ENCODE results near the gene TBC1D16. TPM values are rescaled to one million over a fixed set of nuclear protein-coding genes. Genes with fewer than 3 reads are reported as not detected.

Gene TBC1D16
- total and polyA plus RNA-seq, 2 experiments from 2014 or later, result 9.2 to 22.4 TPM

GRCh38 chr17:79944251-79944812 lies 91.3 kb downstream of the TBC1D16 start:
- in situ Hi-C loops (cut with MboI), result no loop called here
- H3K9ac ChIP-seq, result no peak overlapping the region
- H3F3A ChIP-seq (ENCODE audit: insufficient read depth), result no peaks in the 10 kb centered on the region
- no peaks in the 10 kb centered on the region for H3K9me3 ChIP-seq (ENCODE audit: low read depth)
- no peak overlapping the region for H3K4me3 ChIP-seq
- no peaks in the 10 kb centered on the region for H3K27me3 ChIP-seq (replicated peaks; ENCODE audit: insufficient read depth)
- no peak overlapping the region for H3K27ac ChIP-seq
- no peaks in the 10 kb centered on the region for H3K4me1 ChIP-seq (ENCODE audit: insufficient read depth)
- H3K79me2 ChIP-seq (ENCODE audit: insufficient read depth), result no peaks in the 10 kb centered on the region
- TF ChIP-seq EZH2 (IDR thresholded peaks at IDR 0.05; ENCODE audit: insufficient read depth, poor library complexity, severe bottlenecking), result no peak
- TF ChIP-seq EZH2phosphoT487 (IDR thresholded peaks at IDR 0.05; ENCODE audit: insufficient read depth, low read depth), result no peak
- no peak overlapping the region for H2AFZ ChIP-seq
- no peak overlapping the region for H3K4me2 ChIP-seq (ENCODE audit: unreplicated experiment)
- WGBS, 2 experiments (ENCODE audit: low coverage in 1 of 2, low lambda C conversion rate in 2 of 2, missing lambda C conversion rate in 2 of 2), result 94% methylated on average over 23 of the region's 23 CpGs
- no peak for DNase-seq
- no peaks in the 10 kb centered on the region for H4K20me1 ChIP-seq (ENCODE audit: insufficient read depth)
- no peaks in the 10 kb centered on the region for H3K9me2 ChIP-seq (ENCODE audit: insufficient read depth)
- no peaks in the 10 kb centered on the region for H3K36me3 ChIP-seq (ENCODE audit: low read depth)

DNA sequence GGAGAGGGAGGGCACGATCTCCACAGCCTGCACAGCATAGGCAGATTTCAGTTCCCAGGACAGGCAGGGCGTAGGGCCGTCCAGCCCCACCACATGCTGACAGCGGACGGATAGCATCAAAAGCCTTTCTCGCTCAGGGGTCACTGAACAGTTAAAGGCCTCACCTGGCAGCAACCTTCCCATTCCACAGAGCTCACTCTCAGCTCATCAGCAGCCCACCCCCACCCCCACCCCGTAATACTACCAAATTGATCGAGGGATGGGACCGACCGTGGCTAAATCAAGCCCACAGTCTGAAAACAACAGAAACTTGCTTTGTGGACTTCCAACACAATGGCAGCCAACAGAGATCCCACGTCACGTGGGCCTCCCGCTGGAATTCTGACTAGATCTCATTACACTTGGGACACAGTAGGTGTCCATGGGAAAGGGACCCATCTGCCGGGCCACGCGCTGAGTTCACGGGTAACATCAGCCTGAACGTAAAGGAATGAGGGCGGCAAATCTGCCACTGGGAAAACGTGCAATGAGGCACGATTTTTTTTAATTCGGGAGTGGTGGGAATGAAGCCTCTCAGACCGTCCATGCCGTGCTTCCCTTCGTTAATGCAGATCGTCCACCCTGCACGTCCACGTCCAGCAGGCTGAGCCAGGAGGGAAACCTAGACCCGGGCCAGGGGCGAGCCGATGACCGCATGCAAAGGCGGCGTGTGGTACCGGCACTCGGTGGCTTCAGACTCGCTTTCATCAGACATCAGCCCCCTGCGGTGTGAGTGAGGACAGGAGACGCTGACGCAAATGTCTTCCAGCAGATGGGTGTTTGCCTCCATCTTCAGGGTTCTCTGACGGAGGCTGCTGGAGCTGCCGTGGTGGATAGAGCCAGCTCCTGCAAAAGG lies 92.1 kb downstream of the TBC1D16 start:
- TF ChIP-seq EZH2 (IDR thresholded peaks at IDR 0.05; ENCODE audit: insufficient read depth, poor library complexity, severe bottlenecking) (no peak), EZH2phosphoT487 (IDR thresholded peaks at IDR 0.05; ENCODE audit: insufficient read depth, low read depth) (no peak)
- Histone ChIP-seq H3K4me1 (ENCODE audit: insufficient read depth) (no peaks in the 10 kb centered on the region), H4K20me1 (ENCODE audit: insufficient read depth) (no peaks in the 10 kb centered on the region), H3K27me3 (replicated peaks; ENCODE audit: insufficient read depth) (no peaks in the 10 kb centered on the region), H3K27ac (no peak overlapping the region), H3K9me3 (ENCODE audit: low read depth) (no peaks in the 10 kb centered on the region), H3K9me2 (ENCODE audit: insufficient read depth) (no peaks in the 10 kb centered on the region), H3K4me2 (ENCODE audit: unreplicated experiment) (no peak overlapping the region), H2AFZ (no peak overlapping the region), H3K4me3 (no peak overlapping the region), H3K9ac (no peak overlapping the region), H3K36me3 (ENCODE audit: low read depth) (no peaks in the 10 kb centered on the region), H3F3A (ENCODE audit: insufficient read depth) (no peaks in the 10 kb centered on the region), H3K79me2 (ENCODE audit: insufficient read depth) (no peaks in the 10 kb centered on the region)
- 92 to 93% methylated on average over 41 to 42 of the region's 42 CpGs for WGBS, 2 experiments (ENCODE audit: low coverage in 1 of 2, low lambda C conversion rate in 2 of 2, missing lambda C conversion rate in 2 of 2)
- in situ Hi-C loops (cut with MboI), result no loop called here
- no peak for DNase-seq

GRCh38 chr17:79942591-79943346 lies 92.9 kb downstream of the TBC1D16 start:
- Histone ChIP-seq H3K4me1 (ENCODE audit: insufficient read depth) (peaks cover 2% of the 10 kb centered on the region; the same call in 1 of the 2 replicates), H3K9ac (no peak overlapping the region), H3K9me2 (ENCODE audit: insufficient read depth) (no peaks in the 10 kb centered on the region), H3F3A (ENCODE audit: insufficient read depth) (no peaks in the 10 kb centered on the region), H3K79me2 (ENCODE audit: insufficient read depth) (no peaks in the 10 kb centered on the region), H4K20me1 (ENCODE audit: insufficient read depth) (no peaks in the 10 kb centered on the region), H3K36me3 (ENCODE audit: low read depth) (no peaks in the 10 kb centered on the region), H3K27ac (no peak overlapping the region), H3K27me3 (replicated peaks; ENCODE audit: insufficient read depth) (no peaks in the 10 kb centered on the region), H3K4me2 (ENCODE audit: unreplicated experiment) (no peak overlapping the region), H3K4me3 (no peak overlapping the region), H2AFZ (no peak overlapping the region), H3K9me3 (ENCODE audit: low read depth) (no peaks in the 10 kb centered on the region)
- in situ Hi-C loops (cut with MboI), result no loop called here
- TF ChIP-seq EZH2phosphoT487 (IDR thresholded peaks at IDR 0.05; ENCODE audit: insufficient read depth, low read depth), result no peak
- no peak for TF ChIP-seq EZH2 (IDR thresholded peaks at IDR 0.05; ENCODE audit: insufficient read depth, poor library complexity, severe bottlenecking)
- no peak for DNase-seq
- 89 to 90% methylated on average over 33 to 35 of the region's 35 CpGs for WGBS, 2 experiments (ENCODE audit: low coverage in 1 of 2, low lambda C conversion rate in 2 of 2, missing lambda C conversion rate in 2 of 2)

GRCh38 chr17:79942011-79942405 lies 93.7 kb downstream of the TBC1D16 start:
- in situ Hi-C loops (cut with MboI), result no loop called here
- no peaks in the 10 kb centered on the region for H3K36me3 ChIP-seq (ENCODE audit: low read depth)
- no peaks in the 10 kb centered on the region for H4K20me1 ChIP-seq (ENCODE audit: insufficient read depth)
- H3F3A ChIP-seq (ENCODE audit: insufficient read depth), result no peaks in the 10 kb centered on the region
- no peak overlapping the region for H3K4me3 ChIP-seq
- H3K27ac ChIP-seq, result no peak overlapping the region
- H3K4me2 ChIP-seq (ENCODE audit: unreplicated experiment), result no peak overlapping the region
- H2AFZ ChIP-seq, result no peak overlapping the region
- TF ChIP-seq EZH2 (IDR thresholded peaks at IDR 0.05; ENCODE audit: insufficient read depth, poor library complexity, severe bottlenecking), result no peak
- TF ChIP-seq EZH2phosphoT487 (IDR thresholded peaks at IDR 0.05; ENCODE audit: insufficient read depth, low read depth), result no peak
- peaks cover 4% of the 10 kb centered on the region; the same call in 1 of the 2 replicates for H3K4me1 ChIP-seq (ENCODE audit: insufficient read depth)
- H3K27me3 ChIP-seq (replicated peaks; ENCODE audit: insufficient read depth), result no peaks in the 10 kb centered on the region
- 85 to 92% methylated on average over 11 to 22 of the region's 22 CpGs for WGBS, 2 experiments (ENCODE audit: low coverage in 1 of 2, low lambda C conversion rate in 2 of 2, missing lambda C conversion rate in 2 of 2)
- no peak overlapping the region for H3K9ac ChIP-seq
- H3K9me3 ChIP-seq (ENCODE audit: low read depth), result no peaks in the 10 kb centered on the region
- H3K9me2 ChIP-seq (ENCODE audit: insufficient read depth), result no peaks in the 10 kb centered on the region
- H3K79me2 ChIP-seq (ENCODE audit: insufficient read depth), result no peaks in the 10 kb centered on the region
- DNase-seq, result no peak

All from GM23248 (cell line).